ENCODE measurements around the gene LKAAEAR1. TPM values are rescaled to one million over a fixed set of nuclear protein-coding genes. Genes with fewer than 3 reads are reported as not detected.

The LKAAEAR1 gene
- polyA plus RNA-seq, 5 donors, result 0.30 to 1.3 (median 0.54) TPM; not detected in 2

DNA sequence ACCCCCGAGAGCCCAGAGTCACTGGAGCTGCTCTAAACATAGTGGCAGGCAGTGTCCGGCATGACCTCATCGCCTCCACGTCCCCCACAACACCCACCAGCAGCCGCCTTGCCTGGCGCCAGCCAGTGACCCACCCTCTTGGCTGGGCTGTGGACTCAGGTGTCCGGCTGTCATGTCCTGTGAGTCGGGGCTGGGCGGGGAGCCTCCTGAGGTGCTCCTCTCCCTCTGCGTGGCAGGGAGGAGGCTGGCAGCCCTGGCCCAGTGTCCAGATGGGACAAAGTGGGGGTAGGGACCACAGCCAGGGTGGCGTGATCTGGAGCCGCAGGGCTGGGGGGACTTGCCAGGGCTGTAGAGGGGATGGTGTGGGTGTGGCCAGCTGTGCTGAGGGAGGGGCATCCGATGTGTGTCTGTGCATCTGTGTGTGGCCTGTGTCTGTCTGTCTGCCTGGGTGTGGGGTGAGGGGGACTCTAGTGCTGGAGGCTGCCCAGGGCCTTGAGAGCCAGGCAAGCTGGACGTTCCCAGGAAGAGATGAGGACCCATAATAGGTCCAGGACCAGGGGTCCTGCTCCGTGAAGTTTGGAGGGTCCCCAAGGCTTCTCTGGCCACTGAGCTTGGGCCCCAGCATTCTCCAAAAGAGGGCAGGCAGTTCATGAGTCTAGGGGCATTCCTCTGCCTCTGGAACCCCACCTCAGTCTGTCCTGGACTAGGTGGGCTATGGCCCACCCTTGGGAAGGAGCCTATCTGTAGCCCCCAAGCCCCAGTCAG lies 32.5 kb downstream of the LKAAEAR1 start:
- DNase-seq, result no peak

GRCh38 chr20:64051033-64051452 lies 33.2 kb downstream of the LKAAEAR1 start:
- DNase-seq, result no peak

DNA sequence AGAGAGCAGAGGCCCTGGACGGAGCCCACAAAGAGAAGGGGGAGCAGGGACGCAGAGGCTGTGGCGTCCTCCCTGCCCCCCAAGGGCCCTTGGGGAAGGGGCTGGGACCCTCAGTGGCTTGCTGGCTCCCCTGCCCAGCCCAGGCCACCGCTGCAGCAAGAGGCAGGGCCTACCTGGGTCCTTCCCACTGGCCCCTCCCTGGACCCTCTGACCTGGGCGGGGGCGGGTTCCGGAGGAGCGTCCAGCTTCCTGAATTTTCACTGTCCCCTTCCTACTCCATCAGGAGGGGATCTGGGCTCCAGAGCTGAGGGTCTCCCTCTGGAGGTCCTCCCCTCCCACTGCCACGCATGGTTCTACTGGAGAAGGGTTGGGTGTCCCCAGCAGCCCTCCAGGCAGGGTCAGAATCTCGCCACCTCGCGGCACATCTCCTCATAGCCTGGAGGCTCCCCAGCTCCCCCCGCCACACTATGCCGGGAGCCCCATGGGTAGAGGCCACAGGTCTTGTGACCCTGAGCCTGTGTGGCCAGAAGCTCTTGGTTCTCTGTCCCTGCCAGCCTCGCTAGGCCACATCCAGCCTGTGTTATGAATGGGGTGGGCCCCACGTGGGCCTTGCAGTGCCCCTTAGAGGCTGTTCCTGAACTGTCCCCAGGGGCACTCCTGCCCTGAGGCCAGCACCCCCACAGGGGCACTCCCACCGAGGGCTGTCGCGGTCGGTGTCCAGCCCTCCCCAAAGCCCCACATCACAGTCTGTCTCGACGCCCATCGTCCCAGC lies 33.8 kb downstream of the LKAAEAR1 start:
- DNase-seq, result no peak

- DNase-seq, result peak; percentile 65 to 69
These were observed 34.3 kb downstream of the LKAAEAR1 start for GRCh38 chr20:64049878-64050260.

DNA sequence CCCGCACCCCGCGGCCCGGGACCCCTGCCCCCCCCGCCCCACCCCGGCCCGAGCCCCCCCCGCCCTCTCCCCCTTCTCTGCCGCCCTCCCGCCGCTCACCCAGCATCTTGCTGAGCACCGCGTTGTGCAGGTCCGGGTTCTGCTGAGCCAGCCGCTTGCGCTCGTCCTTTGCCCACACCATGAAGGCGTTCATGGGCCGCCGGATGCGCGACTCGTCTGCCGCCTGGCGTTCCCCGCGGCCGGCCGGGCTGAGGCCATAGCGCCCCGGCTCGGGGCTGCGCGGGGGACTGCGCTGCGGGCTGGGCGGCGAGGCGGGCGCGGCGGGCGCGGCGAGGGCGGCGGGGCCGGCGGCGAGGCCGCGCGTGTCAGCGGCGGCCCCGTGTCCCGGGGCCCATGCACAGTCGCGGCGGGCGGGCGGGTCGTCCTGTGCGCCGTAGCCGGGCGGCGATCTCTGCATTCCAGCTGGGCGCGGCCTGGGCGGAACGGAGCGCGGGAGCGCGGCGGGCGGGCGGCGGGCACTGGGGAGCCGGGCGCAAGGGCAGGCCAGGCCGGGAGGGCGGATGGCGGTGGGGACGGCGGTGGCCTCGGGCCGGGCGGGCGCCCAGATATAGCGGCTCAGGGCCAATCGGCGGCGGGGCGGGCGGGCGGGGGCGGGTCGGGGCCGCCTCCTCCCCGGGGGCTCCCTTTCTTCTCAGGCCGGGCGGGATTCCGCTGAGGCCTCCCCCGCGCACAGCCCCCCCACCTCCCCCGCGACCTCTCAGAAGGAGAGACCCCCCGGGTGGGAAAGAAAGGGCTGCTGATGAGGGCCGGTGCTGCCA lies 34.9 kb downstream of the LKAAEAR1 start, which contains the start of gene SOX18:
SOX18 (minus strand) TSS at position 580 of the 818 bp plus-strand sequence; CDS start at position 457, 123 bp downstream.
- no peak for DNase-seq

GRCh38 chr20:64048402-64049044 lies 35.7 kb downstream of the LKAAEAR1 start:
- no peak for DNase-seq

GRCh38 chr20:64047968-64048401 lies 36.2 kb downstream of the LKAAEAR1 start:
- no peak for DNase-seq

GRCh38 chr20:64047046-64047389 lies 37.2 kb downstream of the LKAAEAR1 start:
- no peak for DNase-seq

- no peak for DNase-seq
These were observed 38.7 kb downstream of the LKAAEAR1 start for GRCh38 chr20:64045346-64046011.

DNA sequence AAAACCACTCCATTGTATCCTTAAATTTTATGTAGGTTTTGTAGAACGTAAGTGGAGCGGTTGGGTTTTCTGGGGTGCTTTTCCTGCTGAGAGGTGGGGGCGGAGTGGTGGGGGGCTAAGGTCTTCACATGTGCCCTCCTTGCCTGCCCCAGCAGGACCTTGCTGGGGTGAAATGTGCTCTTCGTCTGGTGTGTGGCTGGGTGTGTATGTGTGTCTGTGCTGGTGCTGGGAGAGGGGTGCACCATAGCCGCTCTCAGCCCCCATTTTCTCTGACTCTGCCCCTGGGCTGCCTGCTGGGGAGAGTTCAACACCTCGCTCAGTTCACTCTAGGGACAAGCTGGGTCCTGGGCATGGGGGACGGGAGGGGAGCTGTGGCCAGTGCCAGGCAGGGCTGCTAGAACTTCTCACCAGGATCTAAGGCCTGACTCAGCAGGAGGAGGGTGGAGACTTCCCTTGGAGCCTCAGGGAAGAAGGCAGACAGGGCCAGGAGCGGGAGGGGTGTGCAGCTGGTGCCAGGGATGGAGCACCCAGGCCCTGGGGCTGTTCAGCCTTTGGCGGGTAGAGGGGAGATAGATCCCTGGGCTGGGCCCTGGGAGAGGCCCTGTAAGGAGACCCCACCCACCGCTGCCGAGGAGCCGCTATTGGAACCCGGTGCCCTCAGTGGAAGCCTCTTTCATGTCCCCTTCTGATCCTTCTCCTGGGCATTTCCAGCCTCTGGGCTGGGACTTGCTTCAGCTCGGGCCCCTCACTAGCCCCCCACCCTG lies 39.5 kb downstream of the LKAAEAR1 start:
- no peak for DNase-seq

DNA sequence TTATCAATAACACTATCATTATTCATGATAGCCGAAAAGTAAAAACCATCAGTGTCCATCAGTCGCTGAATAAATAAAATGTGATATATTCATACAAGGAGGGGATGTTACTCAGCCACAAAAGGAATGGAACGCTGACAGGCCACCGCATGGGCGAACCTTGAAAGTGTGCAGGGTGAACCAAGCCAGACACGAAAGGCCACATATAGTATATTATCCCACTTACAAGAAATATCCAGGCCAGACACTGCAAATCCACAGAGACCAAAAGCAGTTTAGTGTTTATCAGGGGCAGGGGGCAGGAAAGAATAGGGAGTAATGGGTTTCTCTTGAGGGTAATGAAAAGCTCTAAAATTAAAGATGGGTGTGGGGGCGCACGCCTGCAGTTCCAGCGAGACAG lies 40.4 kb downstream of the LKAAEAR1 start:
- no peak for DNase-seq

- DNase-seq, result no peak
These were observed 42.0 kb downstream of the LKAAEAR1 start for GRCh38 chr20:64042054-64042781.

GRCh38 chr20:64041781-64042053 lies 42.5 kb downstream of the LKAAEAR1 start:
- DNase-seq, result no peak

GRCh38 chr20:64041040-64041780 lies 43.0 kb downstream of the LKAAEAR1 start:
- DNase-seq, result no peak

- no peak for DNase-seq
These were observed 43.8 kb downstream of the LKAAEAR1 start for GRCh38 chr20:64040231-64041039.

DNA sequence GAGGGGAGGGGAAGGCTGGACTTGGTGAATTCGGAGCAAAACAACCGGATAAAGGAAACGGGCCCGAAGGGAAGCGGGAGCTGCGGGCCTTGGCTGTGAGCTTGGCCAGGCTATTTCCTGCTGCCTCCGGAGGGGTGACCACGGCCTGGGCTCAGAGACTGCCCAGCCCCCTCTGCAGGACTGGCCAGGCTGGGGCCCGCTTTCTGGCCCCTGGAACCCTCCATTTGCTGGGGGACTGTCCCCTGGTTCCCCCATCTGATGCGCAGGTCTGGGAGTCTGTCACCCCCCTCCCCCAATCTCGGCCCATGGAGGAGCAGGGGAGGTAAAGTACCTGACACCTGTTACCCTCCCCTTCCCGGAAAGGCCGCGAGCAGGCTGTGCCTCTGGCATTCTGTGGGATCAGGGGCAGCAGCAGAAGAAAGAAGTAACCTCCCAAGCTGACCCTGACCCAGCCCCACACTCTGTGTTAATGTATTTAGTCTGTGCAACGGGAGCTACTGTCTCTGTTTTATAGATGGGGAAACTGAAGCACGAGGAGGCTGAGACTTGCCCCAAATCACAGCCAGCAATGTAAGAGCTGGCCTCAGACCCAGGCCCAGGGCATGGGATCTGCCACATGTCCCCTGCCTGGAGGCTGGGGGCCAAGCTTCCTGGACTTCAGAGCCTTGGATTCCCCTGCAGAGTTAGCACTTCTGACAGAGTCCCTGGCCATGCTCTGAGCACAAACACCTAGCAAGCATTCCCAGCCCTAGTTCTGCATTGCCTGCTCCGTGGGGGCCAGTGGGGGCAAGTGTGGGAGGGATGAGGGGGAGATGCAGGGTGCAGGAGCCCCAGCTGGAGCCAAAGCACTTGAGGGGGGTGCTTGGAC lies 44.7 kb downstream of the LKAAEAR1 start:
- no peak for DNase-seq

Data from right lung (tissue), 5 donors.